Loucy (cell line): ENCODE measurements around the gene TMOD1.

Experiments used
- EZH2phosphoT487 ChIP-seq: fragments of 200-600 bp; IDR thresholded peaks from 2 replicates; pipeline ENCODE4 v1.6.1; 2018; ENCODE audit warnings: antibody characterized with exemption, mild to moderate bottlenecking, moderate library complexity, borderline replicate concordance
- TF ChIP-seq, protein P1 (sequence below): fragments of 200-600 bp; sonication (generic); conservative IDR thresholded peaks from 2 replicates; pipeline ENCODE4 v1.5.1; 2014; ENCODE audit warnings: mild to moderate bottlenecking, antibody characterized with exemption, low read length

DNA sequence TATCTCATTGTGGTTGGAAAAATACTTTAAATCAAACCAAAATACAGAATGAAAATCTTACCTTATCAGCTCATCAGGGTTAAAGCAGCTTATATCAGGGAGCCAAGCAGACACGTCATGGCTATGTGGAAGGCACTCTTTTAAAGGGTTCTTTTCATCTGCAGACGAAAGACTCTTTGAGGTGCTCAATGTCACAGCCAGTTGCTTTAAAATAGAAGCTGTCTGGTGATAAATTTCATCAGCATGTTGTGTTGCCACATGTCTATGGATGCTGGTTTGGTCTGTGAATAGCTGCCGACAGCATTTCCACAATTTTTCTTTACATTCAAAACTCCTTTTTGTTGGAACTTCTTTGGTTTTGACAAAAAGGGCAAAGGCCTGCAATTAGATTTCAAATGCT is 124.2 kb downstream of the TMOD1 start:
- TF ChIP-seq, protein P1, sequence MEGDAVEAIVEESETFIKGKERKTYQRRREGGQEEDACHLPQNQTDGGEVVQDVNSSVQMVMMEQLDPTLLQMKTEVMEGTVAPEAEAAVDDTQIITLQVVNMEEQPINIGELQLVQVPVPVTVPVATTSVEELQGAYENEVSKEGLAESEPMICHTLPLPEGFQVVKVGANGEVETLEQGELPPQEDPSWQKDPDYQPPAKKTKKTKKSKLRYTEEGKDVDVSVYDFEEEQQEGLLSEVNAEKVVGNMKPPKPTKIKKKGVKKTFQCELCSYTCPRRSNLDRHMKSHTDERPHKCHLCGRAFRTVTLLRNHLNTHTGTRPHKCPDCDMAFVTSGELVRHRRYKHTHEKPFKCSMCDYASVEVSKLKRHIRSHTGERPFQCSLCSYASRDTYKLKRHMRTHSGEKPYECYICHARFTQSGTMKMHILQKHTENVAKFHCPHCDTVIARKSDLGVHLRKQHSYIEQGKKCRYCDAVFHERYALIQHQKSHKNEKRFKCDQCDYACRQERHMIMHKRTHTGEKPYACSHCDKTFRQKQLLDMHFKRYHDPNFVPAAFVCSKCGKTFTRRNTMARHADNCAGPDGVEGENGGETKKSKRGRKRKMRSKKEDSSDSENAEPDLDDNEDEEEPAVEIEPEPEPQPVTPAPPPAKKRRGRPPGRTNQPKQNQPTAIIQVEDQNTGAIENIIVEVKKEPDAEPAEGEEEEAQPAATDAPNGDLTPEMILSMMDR = no peak
- TF ChIP-seq EZH2phosphoT487 = no peak
